GM23338 (cell line): ENCODE measurements around the gene GFRA4. TPM values are rescaled to one million over a fixed set of nuclear protein-coding genes. Genes with fewer than 3 reads are reported as not detected.

Experiments used
- ATAC-seq: fragments of 200-7000 bp; cut with Tn5 transposase; 3 replicates; pipeline ENCODE4 v1.9.1; 2020
- DNase-seq: peaks from one replicate; pipeline ENCODE4 v3.0.0-alpha.2; 2015; ENCODE audit warnings: low spot score
- H2AFZ ChIP-seq: fragments of 200-600 bp; sonication (generic); 2 replicates; pipeline ENCODE4 v1.8.0; 2016; ENCODE audit warnings: antibody characterized with exemption, mild to moderate bottlenecking, moderate library complexity
- H3F3A ChIP-seq: fragments of 200-600 bp; sonication (generic); replicated peaks from 2 replicates; pipeline ENCODE4 v1.8.0; 2017; ENCODE audit warnings: antibody characterized with exemption, mixed run types, low read depth
- H3K27ac ChIP-seq: fragments of 200-600 bp; sonication (generic); 2 replicates; pipeline ENCODE4 v1.6.1; 2016; ENCODE audit warnings: low read depth
- H3K27me3 ChIP-seq: fragments of 200-600 bp; sonication (generic); 2 replicates; pipeline ENCODE4 v1.8.0; 2016; ENCODE audit warnings: mild to moderate bottlenecking, mixed run types, moderate library complexity; ENCODE audit not compliant: insufficient read depth
- H3K36me3 ChIP-seq: fragments of 200-600 bp; sonication (generic); 2 replicates; pipeline ENCODE4 v1.8.0; 2016; ENCODE audit warnings: mild to moderate bottlenecking; ENCODE audit not compliant: insufficient read depth
- H3K4me1 ChIP-seq: fragments of 200-600 bp; sonication (generic); 2 replicates; pipeline ENCODE4 v1.8.0; 2016; ENCODE audit warnings: mild to moderate bottlenecking, moderate library complexity; ENCODE audit not compliant: insufficient read depth
- H3K4me2 ChIP-seq: fragments of 200-600 bp; sonication (generic); 2 replicates; pipeline ENCODE4 v1.7.1; 2017; ENCODE audit warnings: mixed run types
- H3K4me3 ChIP-seq: fragments of 200-600 bp; sonication (generic); 2 replicates; pipeline ENCODE4 v1.6.1; 2016; ENCODE audit warnings: mixed run types
- H3K79me2 ChIP-seq: fragments of 200-600 bp; sonication (generic); replicated peaks from 2 replicates; pipeline ENCODE4 v1.8.0; 2017; ENCODE audit warnings: mild to moderate bottlenecking; ENCODE audit not compliant: insufficient read depth
- H3K9me2 ChIP-seq: fragments of 200-600 bp; sonication (generic); 2 replicates; pipeline ENCODE4 v1.8.0; 2017; ENCODE audit not compliant: insufficient read depth
- H4K20me1 ChIP-seq: fragments of 200-600 bp; sonication (generic); replicated peaks from 2 replicates; pipeline ENCODE4 v1.8.0; 2017; ENCODE audit warnings: mild to moderate bottlenecking; ENCODE audit not compliant: insufficient read depth
- H3K27ac Mint-ChIP-seq: 2 replicates; pipeline ENCODE4 v1.8.0; 2020; ENCODE audit warnings: inconsistent platforms, mild to moderate bottlenecking, moderate library complexity, mixed read lengths
- H3K27me3 Mint-ChIP-seq: 3 replicates; pipeline ENCODE4 v1.8.0; 2022; ENCODE audit warnings: low read depth, mild to moderate bottlenecking, moderate library complexity, mixed read lengths, inconsistent platforms; ENCODE audit not compliant: insufficient read depth, poor library complexity
- H3K36me3 Mint-ChIP-seq: 3 replicates; pipeline ENCODE4 v1.8.0; 2021; ENCODE audit warnings: low read depth, mild to moderate bottlenecking, inconsistent platforms, moderate library complexity, mixed read lengths
- H3K4me1 Mint-ChIP-seq: 3 replicates; pipeline ENCODE4 v1.8.0; 2020; ENCODE audit warnings: mild to moderate bottlenecking, inconsistent platforms, mixed read lengths
- H3K4me3 Mint-ChIP-seq: 3 replicates; pipeline ENCODE4 v1.8.0; 2021; ENCODE audit warnings: moderate library complexity, mild to moderate bottlenecking, inconsistent platforms, mixed read lengths
- H3K9me3 Mint-ChIP-seq: 3 replicates; pipeline ENCODE4 v1.8.0; 2020; ENCODE audit warnings: moderate library complexity, mild to moderate bottlenecking, inconsistent platforms, mixed read lengths
- EZH2 ChIP-seq: fragments of 200-600 bp; sonication (generic); IDR thresholded peaks from one replicate; pipeline ENCODE4 v1.8.0; 2017; ENCODE audit warnings: antibody characterized with exemption, mild to moderate bottlenecking, low read depth; ENCODE audit not compliant: unreplicated experiment
- EZH2phosphoT487 ChIP-seq: fragments of 200-600 bp; sonication (generic); IDR thresholded peaks from one replicate; pipeline ENCODE4 v1.8.1; 2018; ENCODE audit warnings: antibody characterized with exemption; ENCODE audit not compliant: unreplicated experiment
- JUNB ChIP-seq: IDR thresholded peaks from one replicate; pipeline ENCODE4 v1.6.1; 2016; ENCODE audit warnings: antibody characterized with exemption; ENCODE audit not compliant: unreplicated experiment
- POLR2AphosphoS5 ChIP-seq: IDR thresholded peaks from 2 replicates; pipeline ENCODE4 v1.6.1; 2016; ENCODE audit warnings: antibody characterized with exemption, low read depth
- STAT1 ChIP-seq: IDR thresholded peaks from one replicate; pipeline ENCODE4 v1.6.1; 2016; ENCODE audit warnings: antibody characterized with exemption; ENCODE audit not compliant: unreplicated experiment
- ZNF114 ChIP-seq: fragments of 250-450 bp; sonication (Bioruptor Pico); IDR thresholded peaks from 2 replicates; pipeline ENCODE4 v1.5.0; 2020; ENCODE audit warnings: mild to moderate bottlenecking, moderate library complexity
- polyA plus RNA-seq: library from polyadenylated mRNA; unstranded; fragments of >200 nt; fragmentation: Nextera tagmentation; extraction: Ambion mirVana; gene quantifications from 2 replicates; pipeline ENCODE4 v1.2.1, GENCODE V29; 2016
- total RNA-seq: library from RNA; depleted of rRNA; stranded (reverse); fragments of >200 nt; shearing (Covaris generic); gene quantifications from 2 replicates; pipeline ENCODE4 v1.2.3, GENCODE V29; 2014
- TF ChIP-seq, protein P1 (sequence below): IDR thresholded peaks from one replicate; pipeline ENCODE4 v1.6.1; 2018; ENCODE audit warnings: antibody characterized with exemption; ENCODE audit not compliant: unreplicated experiment
- TF ChIP-seq, protein P2 (sequence below), 2 experiments: fragments of 200-600 bp in 1 of 2; sonication (generic) in 1 of 2; conservative IDR thresholded peaks; 2 replicates each; pipeline versions ENCODE4 v1.5.1 to v1.6.1; 2016 to 2017; ENCODE audit warnings: antibody characterized with exemption in 2 of 2, low read depth in 2 of 2, mild to moderate bottlenecking in 2 of 2, moderate library complexity in 1 of 2
- TF ChIP-seq, protein P3 (sequence below): IDR thresholded peaks from 2 replicates; pipeline ENCODE4 v1.6.1; 2016; ENCODE audit warnings: antibody characterized with exemption

GFRA4 gene
- total and polyA plus RNA-seq, 2 experiments from 2014 or later, result not detected

DNA sequence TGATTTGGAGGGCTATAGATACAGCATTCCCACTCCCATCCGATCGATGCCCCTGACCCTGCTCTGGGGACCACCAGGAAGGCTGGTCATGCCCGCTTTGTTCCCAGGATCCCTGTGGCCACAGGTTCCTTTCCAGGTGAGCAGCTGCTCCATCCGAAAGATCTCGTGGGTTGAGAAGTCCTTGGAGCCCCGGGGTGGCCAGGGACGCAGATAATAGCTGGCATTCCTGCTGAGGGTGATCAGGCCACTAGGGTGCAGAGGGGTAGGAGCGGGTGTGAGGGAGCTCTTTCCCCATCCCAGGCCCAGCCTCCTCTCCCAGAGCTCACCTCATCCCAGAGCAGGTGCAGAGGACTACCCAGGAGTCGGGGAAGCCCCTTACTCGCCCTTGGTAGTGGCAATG, 11.2 kb upstream of the GFRA4 start:
- Mint-ChIP-seq H3K4me3 (no peak overlapping the region), H3K27ac (no peak overlapping the region), H3K4me1 (peaks cover 33% of the 10 kb centered on the region), H3K9me3 (no peaks in the 10 kb centered on the region; the same call in 2 of the 3 replicates), H3K36me3 (no peaks in the 10 kb centered on the region), H3K27me3 (peaks cover 32% of the 10 kb centered on the region)
- DNase-seq, result no peak
- TF ChIP-seq ZNF114, result no peak
- TF ChIP-seq, protein P1, sequence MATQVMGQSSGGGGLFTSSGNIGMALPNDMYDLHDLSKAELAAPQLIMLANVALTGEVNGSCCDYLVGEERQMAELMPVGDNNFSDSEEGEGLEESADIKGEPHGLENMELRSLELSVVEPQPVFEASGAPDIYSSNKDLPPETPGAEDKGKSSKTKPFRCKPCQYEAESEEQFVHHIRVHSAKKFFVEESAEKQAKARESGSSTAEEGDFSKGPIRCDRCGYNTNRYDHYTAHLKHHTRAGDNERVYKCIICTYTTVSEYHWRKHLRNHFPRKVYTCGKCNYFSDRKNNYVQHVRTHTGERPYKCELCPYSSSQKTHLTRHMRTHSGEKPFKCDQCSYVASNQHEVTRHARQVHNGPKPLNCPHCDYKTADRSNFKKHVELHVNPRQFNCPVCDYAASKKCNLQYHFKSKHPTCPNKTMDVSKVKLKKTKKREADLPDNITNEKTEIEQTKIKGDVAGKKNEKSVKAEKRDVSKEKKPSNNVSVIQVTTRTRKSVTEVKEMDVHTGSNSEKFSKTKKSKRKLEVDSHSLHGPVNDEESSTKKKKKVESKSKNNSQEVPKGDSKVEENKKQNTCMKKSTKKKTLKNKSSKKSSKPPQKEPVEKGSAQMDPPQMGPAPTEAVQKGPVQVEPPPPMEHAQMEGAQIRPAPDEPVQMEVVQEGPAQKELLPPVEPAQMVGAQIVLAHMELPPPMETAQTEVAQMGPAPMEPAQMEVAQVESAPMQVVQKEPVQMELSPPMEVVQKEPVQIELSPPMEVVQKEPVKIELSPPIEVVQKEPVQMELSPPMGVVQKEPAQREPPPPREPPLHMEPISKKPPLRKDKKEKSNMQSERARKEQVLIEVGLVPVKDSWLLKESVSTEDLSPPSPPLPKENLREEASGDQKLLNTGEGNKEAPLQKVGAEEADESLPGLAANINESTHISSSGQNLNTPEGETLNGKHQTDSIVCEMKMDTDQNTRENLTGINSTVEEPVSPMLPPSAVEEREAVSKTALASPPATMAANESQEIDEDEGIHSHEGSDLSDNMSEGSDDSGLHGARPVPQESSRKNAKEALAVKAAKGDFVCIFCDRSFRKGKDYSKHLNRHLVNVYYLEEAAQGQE, result no peak
- TF ChIP-seq JUNB, result no peak
- TF ChIP-seq EZH2, result no peak
- TF ChIP-seq STAT1, result no peak
- TF ChIP-seq, protein P2, sequence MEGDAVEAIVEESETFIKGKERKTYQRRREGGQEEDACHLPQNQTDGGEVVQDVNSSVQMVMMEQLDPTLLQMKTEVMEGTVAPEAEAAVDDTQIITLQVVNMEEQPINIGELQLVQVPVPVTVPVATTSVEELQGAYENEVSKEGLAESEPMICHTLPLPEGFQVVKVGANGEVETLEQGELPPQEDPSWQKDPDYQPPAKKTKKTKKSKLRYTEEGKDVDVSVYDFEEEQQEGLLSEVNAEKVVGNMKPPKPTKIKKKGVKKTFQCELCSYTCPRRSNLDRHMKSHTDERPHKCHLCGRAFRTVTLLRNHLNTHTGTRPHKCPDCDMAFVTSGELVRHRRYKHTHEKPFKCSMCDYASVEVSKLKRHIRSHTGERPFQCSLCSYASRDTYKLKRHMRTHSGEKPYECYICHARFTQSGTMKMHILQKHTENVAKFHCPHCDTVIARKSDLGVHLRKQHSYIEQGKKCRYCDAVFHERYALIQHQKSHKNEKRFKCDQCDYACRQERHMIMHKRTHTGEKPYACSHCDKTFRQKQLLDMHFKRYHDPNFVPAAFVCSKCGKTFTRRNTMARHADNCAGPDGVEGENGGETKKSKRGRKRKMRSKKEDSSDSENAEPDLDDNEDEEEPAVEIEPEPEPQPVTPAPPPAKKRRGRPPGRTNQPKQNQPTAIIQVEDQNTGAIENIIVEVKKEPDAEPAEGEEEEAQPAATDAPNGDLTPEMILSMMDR (conservative IDR thresholded peaks at IDR 0.05; ENCODE audit: low read depth in 2 of 2), result no peak
- H3F3A ChIP-seq, result peaks cover 3% of the 10 kb centered on the region; the same call in 1 of the 2 replicates
- H3K27me3 ChIP-seq, result peaks cover 45% of the 10 kb centered on the region
- H3K4me3 ChIP-seq, result no peak overlapping the region
- no peaks in the 10 kb centered on the region for H3K9me2 ChIP-seq
- no peaks in the 10 kb centered on the region for H3K36me3 ChIP-seq
- no peak overlapping the region for H3K27ac ChIP-seq
- no peak for ATAC-seq
- H3K4me2 ChIP-seq, result no peak overlapping the region
- H4K20me1 ChIP-seq, result no peaks in the 10 kb centered on the region
- no peaks in the 10 kb centered on the region for H3K4me1 ChIP-seq
- H2AFZ ChIP-seq, result no peak overlapping the region
- no peaks in the 10 kb centered on the region for H3K79me2 ChIP-seq

DNA sequence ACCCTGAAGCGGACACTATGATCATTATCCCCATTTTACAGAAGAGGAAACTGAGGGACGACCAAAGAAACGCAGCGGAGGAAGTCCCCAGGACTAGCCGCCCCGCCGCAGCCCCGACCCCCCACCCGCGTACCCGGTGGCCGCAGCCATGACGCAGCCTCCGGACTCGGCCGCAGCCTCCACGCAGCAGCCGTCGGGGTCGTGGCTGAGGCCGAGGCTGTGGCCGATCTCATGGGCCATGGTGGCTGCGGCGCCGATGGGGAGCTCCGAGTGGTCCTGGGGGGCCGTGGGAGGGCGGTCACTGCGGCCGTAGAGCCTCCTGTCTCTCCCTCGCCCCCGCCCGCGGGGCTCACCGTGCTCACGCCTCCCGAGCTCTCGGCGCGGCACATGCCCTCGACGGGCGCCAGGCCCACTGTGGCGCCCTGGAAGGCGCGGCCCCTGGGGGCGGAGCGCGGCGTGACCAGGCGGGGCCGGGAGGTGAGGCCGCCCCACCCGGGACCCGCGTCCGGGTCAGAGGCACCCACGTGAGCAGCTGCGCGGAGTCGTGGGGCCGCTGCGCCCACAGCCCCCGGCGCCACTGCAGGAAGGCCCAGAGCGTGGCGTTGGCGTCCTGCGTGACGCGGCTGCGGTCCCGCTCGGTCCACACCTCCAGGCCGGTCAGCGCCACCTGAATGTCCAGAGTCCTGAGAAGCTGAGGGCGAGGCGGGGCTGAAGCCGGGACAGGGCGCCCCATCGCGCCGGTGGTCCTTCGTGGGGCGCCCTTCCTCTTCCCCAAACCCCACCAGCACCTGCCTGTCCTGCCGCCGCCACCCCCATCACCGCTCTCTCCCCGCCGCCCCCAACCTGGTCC, 10.2 kb upstream of the GFRA4 start:
- H3K27me3 Mint-ChIP-seq, result peaks cover 26% of the 10 kb centered on the region
- ATAC-seq, result peak; percentile 6
- no peak for TF ChIP-seq EZH2phosphoT487
- TF ChIP-seq POLR2AphosphoS5, result no peak
- no peak for TF ChIP-seq JUNB
- TF ChIP-seq, protein P3, sequence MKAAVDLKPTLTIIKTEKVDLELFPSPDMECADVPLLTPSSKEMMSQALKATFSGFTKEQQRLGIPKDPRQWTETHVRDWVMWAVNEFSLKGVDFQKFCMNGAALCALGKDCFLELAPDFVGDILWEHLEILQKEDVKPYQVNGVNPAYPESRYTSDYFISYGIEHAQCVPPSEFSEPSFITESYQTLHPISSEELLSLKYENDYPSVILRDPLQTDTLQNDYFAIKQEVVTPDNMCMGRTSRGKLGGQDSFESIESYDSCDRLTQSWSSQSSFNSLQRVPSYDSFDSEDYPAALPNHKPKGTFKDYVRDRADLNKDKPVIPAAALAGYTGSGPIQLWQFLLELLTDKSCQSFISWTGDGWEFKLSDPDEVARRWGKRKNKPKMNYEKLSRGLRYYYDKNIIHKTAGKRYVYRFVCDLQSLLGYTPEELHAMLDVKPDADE, result no peak
- TF ChIP-seq, protein P2 (conservative IDR thresholded peaks at IDR 0.05; ENCODE audit: low read depth in 2 of 2), result no peak

More for the DNA sequence above, 10.2 kb upstream of the GFRA4 start:
- Mint-ChIP-seq H3K36me3 (no peaks in the 10 kb centered on the region), H3K27ac (no peak overlapping the region), H3K9me3 (no peaks in the 10 kb centered on the region; the same call in 2 of the 3 replicates), H3K4me3 (peak overlapping the region; percentile 64), H3K4me1 (peaks cover 30% of the 10 kb centered on the region)
- Histone ChIP-seq H3K36me3 (no peaks in the 10 kb centered on the region), H4K20me1 (no peaks in the 10 kb centered on the region), H3K9me2 (no peaks in the 10 kb centered on the region), H3K4me3 (peak overlapping the region; percentile 62), H3K27me3 (peaks cover 45% of the 10 kb centered on the region), H2AFZ (no peak overlapping the region), H3K4me2 (peak overlapping the region; percentile 85), H3K27ac (no peak overlapping the region), H3F3A (peaks cover 3% of the 10 kb centered on the region; the same call in 1 of the 2 replicates), H3K79me2 (no peaks in the 10 kb centered on the region), H3K4me1 (no peaks in the 10 kb centered on the region)
- peak; percentile 54 for DNase-seq
